Kidney tubule cell (primary cell): ENCODE data around the gene UBE2O.

Experiments
- DNase-seq: peaks from one replicate; pipeline ENCODE4 v3.0.0-alpha.2; 2018; ENCODE audit warnings: low spot score

The UBE2O gene

DNA sequence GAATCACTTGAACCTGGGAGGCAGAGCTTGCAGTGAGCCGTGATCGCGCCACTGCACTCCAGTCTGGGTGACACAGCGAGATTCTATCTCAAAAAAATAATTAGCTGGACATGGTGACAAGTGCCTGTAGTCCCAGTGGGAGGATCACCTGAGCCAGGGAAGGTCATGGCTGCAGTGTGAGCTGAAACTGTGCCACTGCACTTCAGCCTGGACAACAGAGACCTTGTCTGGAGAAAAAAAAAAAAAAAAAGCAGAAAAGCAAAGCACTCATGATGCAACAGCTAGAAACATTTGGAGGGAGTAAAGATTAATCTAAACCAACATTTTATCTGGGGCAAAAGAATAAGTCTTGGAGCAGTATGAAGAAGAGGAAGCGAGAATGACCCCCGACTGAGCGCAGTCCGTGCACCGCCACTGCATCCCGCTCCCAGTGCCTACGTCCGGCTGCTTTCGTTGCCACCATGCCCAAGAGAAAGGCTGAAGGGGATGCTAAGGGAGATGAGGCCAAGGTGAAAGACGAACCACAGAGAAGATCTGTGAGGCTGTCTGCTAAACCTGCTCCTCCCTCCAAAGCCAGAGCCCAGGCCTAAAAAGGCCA, 107.5 kb downstream of the UBE2O start:
- no peak for DNase-seq

DNA sequence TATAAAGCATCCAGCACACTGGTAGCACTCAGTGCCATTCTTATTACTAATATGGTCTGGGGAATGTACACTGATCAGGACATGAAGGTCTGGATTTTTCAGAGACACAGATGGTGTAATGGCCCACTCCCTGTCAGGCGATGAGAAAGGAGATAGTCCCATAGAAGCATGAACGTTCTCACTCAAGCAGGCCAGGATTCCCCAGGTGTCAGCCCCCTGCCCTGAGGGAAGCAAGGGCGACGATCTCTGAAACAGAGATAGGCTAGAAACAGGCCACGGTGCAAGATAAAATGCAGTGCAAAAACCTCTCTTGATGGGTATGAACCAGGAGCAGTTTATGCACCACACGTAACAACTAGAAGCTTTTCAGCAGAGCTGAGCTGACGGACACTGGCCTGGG, 109.8 kb downstream of the UBE2O start:
- DNase-seq = no peak

GRCh38 chr17:76341301-76341700, 111.7 kb downstream of the UBE2O start:
- no peak for DNase-seq
